Measurements from ENCODE around the gene GPR150.

The GPR150 gene

GRCh38 chr5:95595289-95595931 is 24.5 kb upstream of the GPR150 start:
- no peak overlapping the region for H3K4me2 ChIP-seq (ENCODE audit: insufficient read depth, low read length)
- no peaks in the 10 kb centered on the region for H3K9me3 ChIP-seq (ENCODE audit: insufficient read depth, low read length, severe bottlenecking)
- H3K36me3 ChIP-seq (ENCODE audit: insufficient read depth, low read length) = no peaks in the 10 kb centered on the region; the same call in 1 of the 2 replicates
- no peak for ATAC-seq (ENCODE audit: insufficient read depth, low read depth)
- H3K9ac ChIP-seq (ENCODE audit: low read depth, low read length) = no peak overlapping the region
- no peak overlapping the region for H2AFZ ChIP-seq (ENCODE audit: low read depth, low read length)
- TF ChIP-seq, protein P1, sequence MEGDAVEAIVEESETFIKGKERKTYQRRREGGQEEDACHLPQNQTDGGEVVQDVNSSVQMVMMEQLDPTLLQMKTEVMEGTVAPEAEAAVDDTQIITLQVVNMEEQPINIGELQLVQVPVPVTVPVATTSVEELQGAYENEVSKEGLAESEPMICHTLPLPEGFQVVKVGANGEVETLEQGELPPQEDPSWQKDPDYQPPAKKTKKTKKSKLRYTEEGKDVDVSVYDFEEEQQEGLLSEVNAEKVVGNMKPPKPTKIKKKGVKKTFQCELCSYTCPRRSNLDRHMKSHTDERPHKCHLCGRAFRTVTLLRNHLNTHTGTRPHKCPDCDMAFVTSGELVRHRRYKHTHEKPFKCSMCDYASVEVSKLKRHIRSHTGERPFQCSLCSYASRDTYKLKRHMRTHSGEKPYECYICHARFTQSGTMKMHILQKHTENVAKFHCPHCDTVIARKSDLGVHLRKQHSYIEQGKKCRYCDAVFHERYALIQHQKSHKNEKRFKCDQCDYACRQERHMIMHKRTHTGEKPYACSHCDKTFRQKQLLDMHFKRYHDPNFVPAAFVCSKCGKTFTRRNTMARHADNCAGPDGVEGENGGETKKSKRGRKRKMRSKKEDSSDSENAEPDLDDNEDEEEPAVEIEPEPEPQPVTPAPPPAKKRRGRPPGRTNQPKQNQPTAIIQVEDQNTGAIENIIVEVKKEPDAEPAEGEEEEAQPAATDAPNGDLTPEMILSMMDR (IDR thresholded peaks at IDR 0.05; ENCODE audit: borderline replicate concordance, extremely low read depth, low read length, poor library complexity, severe bottlenecking) = no peak
- no peak for TF ChIP-seq EZH2 (IDR thresholded peaks at IDR 0.05; ENCODE audit: borderline replicate concordance, low read depth, low read length, severe bottlenecking)
- H3K79me2 ChIP-seq (ENCODE audit: insufficient read depth, low read length) = no peaks in the 10 kb centered on the region
- H4K20me1 ChIP-seq (ENCODE audit: insufficient read depth, low read length) = no peaks in the 10 kb centered on the region
- no peaks in the 10 kb centered on the region for H3K27me3 ChIP-seq (ENCODE audit: insufficient read depth, low read length, poor library complexity)
- no peak for DNase-seq
- no peak overlapping the region for H3K27ac ChIP-seq (ENCODE audit: low read length)
- peaks cover 11% of the 10 kb centered on the region for H3K4me1 ChIP-seq (ENCODE audit: insufficient read depth, low read length)
- H3K4me3 ChIP-seq (ENCODE audit: low read depth in 1 of 2, low read length in 2 of 2) = no peak overlapping the region

DNA sequence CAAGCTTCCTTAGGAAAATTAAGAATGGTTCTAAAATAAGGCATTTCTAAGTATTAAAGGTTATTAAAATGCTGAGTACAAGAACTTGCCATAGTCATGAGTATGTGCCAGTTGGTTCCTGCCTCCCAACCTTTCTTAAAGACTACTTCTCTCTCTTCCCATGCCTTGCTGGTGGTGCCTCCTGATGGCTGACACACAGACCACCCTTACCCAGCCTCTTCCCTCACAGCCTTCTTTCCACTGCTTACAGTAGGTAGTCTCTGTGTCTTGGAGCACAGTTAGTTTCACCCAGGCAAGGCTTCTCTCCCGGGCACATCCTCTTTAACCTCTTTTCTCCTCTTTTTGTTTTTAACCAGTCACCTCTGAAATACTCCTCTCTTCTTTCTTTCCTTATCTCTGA is 20.6 kb upstream of the GPR150 start:
- Histone ChIP-seq H3K4me2 (ENCODE audit: insufficient read depth, low read length) (no peak overlapping the region), H4K20me1 (ENCODE audit: insufficient read depth, low read length) (no peaks in the 10 kb centered on the region), H3K9ac (ENCODE audit: low read depth, low read length) (no peak overlapping the region), H3K36me3 (ENCODE audit: insufficient read depth, low read length) (peaks cover 5% of the 10 kb centered on the region), H3K27ac (ENCODE audit: low read length) (no peak overlapping the region), H3K27me3 (ENCODE audit: insufficient read depth, low read length, poor library complexity) (no peaks in the 10 kb centered on the region), H3K4me1 (ENCODE audit: insufficient read depth, low read length) (no peaks in the 10 kb centered on the region), H3K4me3 (ENCODE audit: low read depth in 1 of 2, low read length in 2 of 2) (no peak overlapping the region), H3K9me3 (ENCODE audit: insufficient read depth, low read length, severe bottlenecking) (no peaks in the 10 kb centered on the region), H2AFZ (ENCODE audit: low read depth, low read length) (no peak overlapping the region), H3K79me2 (ENCODE audit: insufficient read depth, low read length) (no peaks in the 10 kb centered on the region)
- ATAC-seq (ENCODE audit: insufficient read depth, low read depth) = no peak
- no peak for DNase-seq
- TF ChIP-seq EZH2 (IDR thresholded peaks at IDR 0.05; ENCODE audit: borderline replicate concordance, low read depth, low read length, severe bottlenecking) = no peak
- TF ChIP-seq, protein P1 (IDR thresholded peaks at IDR 0.05; ENCODE audit: borderline replicate concordance, extremely low read depth, low read length, poor library complexity, severe bottlenecking) = no peak

DNA sequence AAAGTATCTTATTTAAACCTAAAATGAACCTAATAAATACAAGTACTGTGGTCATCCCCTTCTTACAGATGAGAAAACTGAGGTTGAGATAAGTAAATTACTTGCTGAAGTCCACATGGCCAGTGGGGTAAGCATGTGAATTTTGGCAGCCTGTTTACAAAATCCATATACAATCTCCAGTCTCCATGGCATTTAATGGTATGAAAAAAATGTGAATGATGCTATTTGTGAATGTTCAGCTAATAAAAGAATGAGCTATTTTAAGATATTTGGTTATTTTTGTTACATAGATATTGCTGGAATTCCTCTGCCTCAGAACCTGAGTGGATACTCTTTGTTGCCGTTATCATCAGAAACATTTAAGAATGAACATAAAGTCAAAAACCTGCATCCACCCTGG is 19.3 kb upstream of the GPR150 start:
- Histone ChIP-seq H3K4me1 (ENCODE audit: insufficient read depth, low read length) (no peaks in the 10 kb centered on the region), H3K27ac (ENCODE audit: low read length) (no peak overlapping the region), H3K79me2 (ENCODE audit: insufficient read depth, low read length) (no peaks in the 10 kb centered on the region), H3K4me3 (ENCODE audit: low read depth in 1 of 2, low read length in 2 of 2) (no peak overlapping the region), H3K36me3 (ENCODE audit: insufficient read depth, low read length) (peaks cover 5% of the 10 kb centered on the region), H3K9ac (ENCODE audit: low read depth, low read length) (no peak overlapping the region), H3K27me3 (ENCODE audit: insufficient read depth, low read length, poor library complexity) (no peaks in the 10 kb centered on the region), H4K20me1 (ENCODE audit: insufficient read depth, low read length) (no peaks in the 10 kb centered on the region), H3K4me2 (ENCODE audit: insufficient read depth, low read length) (no peak overlapping the region), H2AFZ (ENCODE audit: low read depth, low read length) (no peak overlapping the region), H3K9me3 (ENCODE audit: insufficient read depth, low read length, severe bottlenecking) (no peaks in the 10 kb centered on the region)
- TF ChIP-seq, protein P1 (IDR thresholded peaks at IDR 0.05; ENCODE audit: borderline replicate concordance, extremely low read depth, low read length, poor library complexity, severe bottlenecking) = no peak
- no peak for TF ChIP-seq EZH2 (IDR thresholded peaks at IDR 0.05; ENCODE audit: borderline replicate concordance, low read depth, low read length, severe bottlenecking)
- ATAC-seq (ENCODE audit: insufficient read depth, low read depth) (no peak), DNase-seq (no peak)

Measured in DND-41 (cell line).